Endothelial cell (in vitro differentiated cells): ENCODE measurements around the gene ADCY7. TPM values are rescaled to one million over a fixed set of nuclear protein-coding genes. Genes with fewer than 3 reads are reported as not detected.
"Not testable (repeated sequence)": the region's sequence is repeated elsewhere in the genome, so short reads cannot be mapped to it uniquely, and the experiment has no call there.

ENCODE experiments used
- DNase-seq: peaks from one replicate; pipeline ENCODE4 v3.0.0; 2021; ENCODE audit warnings: low spot score
- H3K27ac Mint-ChIP-seq: one replicate; pipeline ENCODE4 v1.8.0; 2021; ENCODE audit warnings: mixed read lengths, inconsistent platforms; ENCODE audit not compliant: unreplicated experiment
- H3K27me3 Mint-ChIP-seq: one replicate; pipeline ENCODE4 v1.8.0; 2021; ENCODE audit warnings: mild to moderate bottlenecking, moderate library complexity, mixed read lengths, inconsistent platforms; ENCODE audit not compliant: unreplicated experiment
- H3K36me3 Mint-ChIP-seq: one replicate; pipeline ENCODE4 v1.8.0; 2021; ENCODE audit warnings: mild to moderate bottlenecking, low read depth, mixed read lengths, inconsistent platforms; ENCODE audit not compliant: unreplicated experiment
- H3K4me1 Mint-ChIP-seq: one replicate; pipeline ENCODE4 v1.8.0; 2021; ENCODE audit warnings: mild to moderate bottlenecking, mixed read lengths, inconsistent platforms; ENCODE audit not compliant: unreplicated experiment
- H3K4me3 Mint-ChIP-seq: one replicate; pipeline ENCODE4 v1.8.0; 2021; ENCODE audit warnings: mild to moderate bottlenecking, mixed read lengths, inconsistent platforms; ENCODE audit not compliant: unreplicated experiment
- H3K9me3 Mint-ChIP-seq: one replicate; pipeline ENCODE4 v1.8.0; 2021; ENCODE audit warnings: mixed read lengths, inconsistent platforms; ENCODE audit not compliant: unreplicated experiment
- total RNA-seq: library from RNA; stranded (reverse); fragmentation: NEBNext Ultra II Directional; extraction: Animal tissue kit (Norgen Biotek cat#: 25700); gene quantifications from one replicate; pipeline ENCODE4 v1.2.1, GENCODE V29; 2021; ENCODE audit not compliant: unreplicated experiment
- TF ChIP-seq, protein P1 (sequence below): fragments of 200-600 bp; sonication (generic); IDR thresholded peaks from one replicate; pipeline ENCODE4 v1.5.0; 2021; ENCODE audit warnings: antibody characterized with exemption; ENCODE audit not compliant: unreplicated experiment

Gene ADCY7
- total RNA-seq, 1 donor from 2014 or later, result 3.2 TPM

DNA sequence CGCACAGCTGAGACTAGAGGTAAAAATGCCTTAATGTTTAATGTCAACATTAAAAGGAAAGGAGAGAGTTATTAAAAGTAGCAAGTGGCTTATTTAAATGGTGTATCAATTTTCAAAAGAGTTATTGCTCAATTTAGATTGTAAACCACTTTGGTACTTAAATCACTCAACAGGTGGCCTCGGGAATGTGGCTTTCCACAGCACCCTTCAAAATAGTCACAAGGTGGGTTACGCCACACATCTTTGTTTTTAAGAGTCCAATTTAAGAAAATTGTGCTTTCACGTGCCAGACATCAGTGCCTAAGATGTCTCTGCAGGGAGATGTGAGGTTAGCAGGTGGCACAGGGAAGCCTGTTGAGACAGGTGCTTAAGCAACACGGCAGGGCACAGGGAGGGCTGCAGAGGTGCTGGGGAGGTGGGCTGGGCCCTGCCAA is 27.5 kb upstream of the ADCY7 start:
- Mint-ChIP-seq H3K36me3 (no peaks in the 10 kb centered on the region), H3K27me3 (no peaks in the 10 kb centered on the region), H3K27ac (no peak overlapping the region), H3K4me1 (no peaks in the 10 kb centered on the region), H3K9me3 (no peaks in the 10 kb centered on the region), H3K4me3 (no peak overlapping the region)
- TF ChIP-seq, protein P1, sequence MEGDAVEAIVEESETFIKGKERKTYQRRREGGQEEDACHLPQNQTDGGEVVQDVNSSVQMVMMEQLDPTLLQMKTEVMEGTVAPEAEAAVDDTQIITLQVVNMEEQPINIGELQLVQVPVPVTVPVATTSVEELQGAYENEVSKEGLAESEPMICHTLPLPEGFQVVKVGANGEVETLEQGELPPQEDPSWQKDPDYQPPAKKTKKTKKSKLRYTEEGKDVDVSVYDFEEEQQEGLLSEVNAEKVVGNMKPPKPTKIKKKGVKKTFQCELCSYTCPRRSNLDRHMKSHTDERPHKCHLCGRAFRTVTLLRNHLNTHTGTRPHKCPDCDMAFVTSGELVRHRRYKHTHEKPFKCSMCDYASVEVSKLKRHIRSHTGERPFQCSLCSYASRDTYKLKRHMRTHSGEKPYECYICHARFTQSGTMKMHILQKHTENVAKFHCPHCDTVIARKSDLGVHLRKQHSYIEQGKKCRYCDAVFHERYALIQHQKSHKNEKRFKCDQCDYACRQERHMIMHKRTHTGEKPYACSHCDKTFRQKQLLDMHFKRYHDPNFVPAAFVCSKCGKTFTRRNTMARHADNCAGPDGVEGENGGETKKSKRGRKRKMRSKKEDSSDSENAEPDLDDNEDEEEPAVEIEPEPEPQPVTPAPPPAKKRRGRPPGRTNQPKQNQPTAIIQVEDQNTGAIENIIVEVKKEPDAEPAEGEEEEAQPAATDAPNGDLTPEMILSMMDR, result no peak
- no peak for DNase-seq

GRCh38 chr16:50243024-50243423 is 23.3 kb upstream of the ADCY7 start:
- H3K4me3 Mint-ChIP-seq, H3K4me1 Mint-ChIP-seq, H3K27ac Mint-ChIP-seq, H3K36me3 Mint-ChIP-seq, H3K27me3 Mint-ChIP-seq, H3K9me3 Mint-ChIP-seq, DNase-seq: not testable (repeated sequence)

DNA sequence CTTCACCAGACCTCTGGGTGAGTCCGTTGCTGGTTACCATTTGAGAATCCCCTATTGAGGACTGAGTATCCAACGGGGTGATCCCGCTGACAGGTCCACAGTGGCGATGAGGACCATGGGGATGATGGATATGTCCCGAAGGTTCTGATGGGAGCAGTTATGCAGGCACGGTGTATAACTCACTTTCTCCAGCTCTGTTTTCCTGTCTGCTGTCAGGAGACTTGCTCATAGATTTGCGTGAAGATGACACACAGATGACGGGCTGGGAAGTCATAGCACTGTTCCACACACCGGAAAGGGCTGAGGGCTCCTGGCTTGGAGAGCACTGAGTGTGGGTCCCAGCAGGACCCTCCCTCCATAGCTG is 22.2 kb upstream of the ADCY7 start:
- no peaks in the 10 kb centered on the region for H3K36me3 Mint-ChIP-seq
- no peak for DNase-seq
- no peak overlapping the region for H3K27ac Mint-ChIP-seq
- peaks cover 10% of the 10 kb centered on the region for H3K27me3 Mint-ChIP-seq
- no peaks in the 10 kb centered on the region for H3K4me1 Mint-ChIP-seq
- no peak overlapping the region for H3K4me3 Mint-ChIP-seq
- no peaks in the 10 kb centered on the region for H3K9me3 Mint-ChIP-seq
- TF ChIP-seq, protein P1, result no peak

DNA sequence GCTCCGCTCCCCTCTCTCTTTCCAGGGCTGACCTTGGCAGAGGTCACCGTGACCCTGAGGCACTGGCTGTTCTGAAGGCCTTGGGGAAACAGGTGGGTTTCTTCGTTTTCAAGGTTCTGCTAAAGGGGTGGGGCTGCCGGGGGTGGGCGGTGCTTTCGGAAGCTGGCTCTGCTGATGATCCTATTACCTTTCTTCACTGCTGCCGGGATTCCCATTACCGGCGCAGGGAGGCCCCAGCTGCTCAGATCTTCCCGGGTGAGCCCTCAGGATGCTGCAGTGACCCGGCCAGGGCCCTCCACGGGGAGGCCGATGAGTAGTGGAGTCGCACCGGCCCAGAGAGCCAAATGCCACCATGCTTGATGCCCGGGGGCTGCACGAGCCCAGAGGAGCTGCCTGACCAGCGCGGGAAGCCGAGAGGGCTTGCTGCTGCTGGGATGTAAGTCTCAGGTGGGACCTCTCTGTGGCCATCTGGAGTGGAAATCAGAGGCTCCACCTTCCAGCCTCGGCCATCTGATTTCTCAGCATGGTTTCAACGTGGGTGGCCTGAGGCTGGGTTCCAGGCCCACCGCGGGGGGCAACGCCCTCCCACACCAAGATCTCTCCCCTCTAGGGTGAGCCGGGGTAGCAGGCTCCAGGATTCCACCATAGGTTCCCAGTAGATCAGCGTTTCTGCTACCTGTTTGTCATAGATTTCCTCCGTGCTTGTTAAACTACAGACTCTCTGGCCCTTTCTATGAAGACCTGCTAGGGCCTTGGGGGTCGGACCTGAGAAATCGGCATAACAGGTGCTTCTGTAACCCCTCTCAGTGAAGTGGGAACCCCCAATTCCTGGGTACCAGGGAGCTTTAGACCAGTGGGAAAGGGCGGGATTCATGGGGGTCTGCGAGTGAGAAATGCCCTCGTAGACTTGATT is 21.6 kb upstream of the ADCY7 start:
- Mint-ChIP-seq H3K4me1 (no peaks in the 10 kb centered on the region), H3K36me3 (no peaks in the 10 kb centered on the region), H3K27ac (no peak overlapping the region), H3K4me3 (peak overlapping the region; percentile 71), H3K27me3 (peaks cover 10% of the 10 kb centered on the region), H3K9me3 (no peaks in the 10 kb centered on the region)
- no peak for DNase-seq
- TF ChIP-seq, protein P1, result no peak

- H3K4me3 Mint-ChIP-seq, result peak overlapping the region; percentile 71
- TF ChIP-seq, protein P1, result no peak
- no peaks in the 10 kb centered on the region for H3K4me1 Mint-ChIP-seq
- H3K27ac Mint-ChIP-seq, result no peak overlapping the region
- DNase-seq, result peak; percentile 30
- peaks cover 10% of the 10 kb centered on the region for H3K27me3 Mint-ChIP-seq
- no peaks in the 10 kb centered on the region for H3K9me3 Mint-ChIP-seq
- no peaks in the 10 kb centered on the region for H3K36me3 Mint-ChIP-seq
Observed at GRCh38 chr16:50245417-50246298, 20.7 kb upstream of the ADCY7 start.
